ENCODE measurements around the gene LLGL2.

- TF ChIP-seq, protein P1, sequence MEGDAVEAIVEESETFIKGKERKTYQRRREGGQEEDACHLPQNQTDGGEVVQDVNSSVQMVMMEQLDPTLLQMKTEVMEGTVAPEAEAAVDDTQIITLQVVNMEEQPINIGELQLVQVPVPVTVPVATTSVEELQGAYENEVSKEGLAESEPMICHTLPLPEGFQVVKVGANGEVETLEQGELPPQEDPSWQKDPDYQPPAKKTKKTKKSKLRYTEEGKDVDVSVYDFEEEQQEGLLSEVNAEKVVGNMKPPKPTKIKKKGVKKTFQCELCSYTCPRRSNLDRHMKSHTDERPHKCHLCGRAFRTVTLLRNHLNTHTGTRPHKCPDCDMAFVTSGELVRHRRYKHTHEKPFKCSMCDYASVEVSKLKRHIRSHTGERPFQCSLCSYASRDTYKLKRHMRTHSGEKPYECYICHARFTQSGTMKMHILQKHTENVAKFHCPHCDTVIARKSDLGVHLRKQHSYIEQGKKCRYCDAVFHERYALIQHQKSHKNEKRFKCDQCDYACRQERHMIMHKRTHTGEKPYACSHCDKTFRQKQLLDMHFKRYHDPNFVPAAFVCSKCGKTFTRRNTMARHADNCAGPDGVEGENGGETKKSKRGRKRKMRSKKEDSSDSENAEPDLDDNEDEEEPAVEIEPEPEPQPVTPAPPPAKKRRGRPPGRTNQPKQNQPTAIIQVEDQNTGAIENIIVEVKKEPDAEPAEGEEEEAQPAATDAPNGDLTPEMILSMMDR (IDR thresholded peaks at IDR 0.05; ENCODE audit: low read length) = no peak
- TF ChIP-seq EZH2phosphoT487 (IDR thresholded peaks at IDR 0.05; ENCODE audit: low read length) (no peak), EZH2 (optimal IDR thresholded peaks at IDR 0.05; ENCODE audit: low read depth, low read length) (no peak)
Observed at GRCh38 chr17:75570034-75570676, 44.7 kb downstream of the LLGL2 start.

Measured in MM.1S (cell line).